Stimulated activated CD4-positive, alpha-beta T cell treated with anti-CD3 and anti-CD28 coated beads, TNF-alpha, amount 100 ng/mL, for 1 hour (primary cell): ENCODE results near the gene SYCE1.
A peak's percentile ranks its signal among the peaks of the same experiment; 100 is the strongest.
"Not testable (repeated sequence)": the region's sequence is repeated elsewhere in the genome, so short reads cannot be mapped to it uniquely, and the experiment has no call there.

ENCODE experiments used
- DNase-seq, 3 donors: peaks; one replicate each; pipeline ENCODE4 v3.0.0-alpha.2; 2020; ENCODE audit warnings: low read depth in 3 of 3, low spot score in 1 of 3

The SYCE1 gene

DNA sequence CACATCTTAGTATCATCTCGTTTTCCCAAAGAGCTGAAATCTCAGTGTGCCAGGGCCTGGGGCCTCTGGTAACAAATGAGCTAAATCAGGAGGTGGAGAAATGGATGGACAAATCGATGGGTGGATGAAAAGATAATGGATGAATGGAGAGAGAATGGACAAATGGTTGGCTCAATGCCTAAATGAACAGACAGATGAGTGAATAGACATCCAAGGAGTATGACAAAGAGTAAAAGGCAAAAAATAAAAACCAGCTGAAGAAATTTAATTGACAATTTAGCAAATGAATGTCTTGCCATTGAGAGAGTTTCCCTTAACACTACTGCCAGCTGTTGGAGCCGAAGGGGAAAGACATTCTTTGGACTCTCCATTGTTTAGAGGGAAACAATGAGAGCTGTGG is 8.0 kb downstream of the SYCE1 start:
- DNase-seq, result no peak

DNA sequence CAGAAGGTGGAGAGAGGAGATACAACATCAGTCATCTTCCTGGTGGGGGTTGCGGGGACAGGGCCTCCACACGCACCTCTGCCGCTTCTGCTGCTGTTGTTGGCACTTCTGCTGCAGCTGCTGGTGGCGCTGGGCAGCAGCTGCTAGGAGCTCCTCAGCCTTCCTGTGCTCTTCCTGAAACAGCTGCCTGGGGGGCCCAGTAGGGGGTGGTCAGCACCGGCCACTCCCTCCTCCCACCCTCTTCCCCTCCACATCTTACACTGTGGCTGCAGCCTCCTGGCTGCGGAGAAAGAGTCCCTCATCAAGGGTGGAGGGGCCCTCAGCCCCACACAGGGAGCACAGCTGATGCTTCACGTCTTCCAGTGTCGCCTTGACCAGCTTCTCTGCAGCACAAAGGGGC is 9.9 kb downstream of the SYCE1 start:
- DNase-seq, result no peak

DNA sequence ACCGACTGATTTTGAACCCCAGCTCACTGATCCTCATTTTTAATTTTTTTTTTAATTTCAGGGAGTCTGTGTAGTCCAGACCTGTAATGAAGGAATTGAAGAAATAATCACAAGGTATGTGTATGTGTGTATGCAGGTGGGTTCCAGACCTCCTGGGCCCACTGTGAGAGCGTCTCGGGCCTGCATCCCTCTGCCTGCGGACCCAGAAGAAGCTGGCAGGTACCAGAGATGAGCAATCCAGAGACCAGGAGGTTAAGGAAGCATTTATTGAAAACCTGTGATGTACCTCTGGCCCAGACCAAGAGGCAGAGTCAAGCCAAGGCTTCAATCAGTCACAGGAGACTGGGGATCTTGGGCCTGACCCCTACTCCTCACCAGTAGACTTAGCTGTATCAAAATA is 10.8 kb downstream of the SYCE1 start:
- no peak for DNase-seq

DNA sequence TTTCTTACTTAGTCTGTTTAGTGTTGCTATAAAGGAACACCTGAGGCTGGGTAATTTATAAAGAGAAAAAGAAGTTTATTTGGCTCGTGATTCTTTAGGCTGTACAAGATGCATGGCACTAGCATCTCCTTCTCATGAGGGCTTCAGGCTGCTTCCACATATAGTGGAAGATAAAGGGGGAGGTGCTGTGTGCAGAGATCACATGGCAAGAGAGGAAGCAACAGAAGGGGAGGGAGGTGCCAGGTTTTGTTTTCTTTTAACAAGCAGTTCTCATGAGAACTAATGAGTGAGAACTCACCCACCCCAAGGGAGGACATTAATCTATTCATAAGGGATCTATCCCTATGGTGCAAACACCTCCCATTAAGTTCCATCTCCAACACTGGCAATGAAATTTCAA is 20.9 kb downstream of the SYCE1 start:
- DNase-seq, result no peak

DNA sequence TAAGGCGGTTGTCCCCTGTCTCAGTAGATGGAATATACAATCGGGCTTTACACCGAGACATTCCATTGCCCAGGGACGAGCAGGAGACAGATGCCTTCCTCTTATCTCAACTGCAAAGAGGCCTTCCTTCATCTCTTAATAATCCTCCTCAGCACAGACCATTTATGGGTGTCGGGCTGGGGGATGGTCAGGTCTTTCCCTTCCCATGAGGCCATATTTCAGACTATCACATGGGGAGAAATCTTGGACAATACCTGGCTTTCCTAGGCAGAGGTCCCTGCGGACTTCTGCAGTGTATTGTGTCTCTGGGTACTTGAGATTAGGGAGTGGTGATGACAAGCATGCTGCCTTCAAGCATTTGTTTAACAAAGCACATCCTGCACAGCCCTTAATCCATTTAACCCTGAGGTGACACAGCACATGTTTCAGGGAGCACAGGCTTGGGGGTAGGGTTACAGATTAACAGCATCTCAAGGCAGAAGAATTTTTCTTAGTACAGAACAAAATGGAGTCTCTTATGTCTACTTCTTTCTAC is 23.9 kb downstream of the SYCE1 start:
- DNase-seq, result not testable (repeated sequence)

DNA sequence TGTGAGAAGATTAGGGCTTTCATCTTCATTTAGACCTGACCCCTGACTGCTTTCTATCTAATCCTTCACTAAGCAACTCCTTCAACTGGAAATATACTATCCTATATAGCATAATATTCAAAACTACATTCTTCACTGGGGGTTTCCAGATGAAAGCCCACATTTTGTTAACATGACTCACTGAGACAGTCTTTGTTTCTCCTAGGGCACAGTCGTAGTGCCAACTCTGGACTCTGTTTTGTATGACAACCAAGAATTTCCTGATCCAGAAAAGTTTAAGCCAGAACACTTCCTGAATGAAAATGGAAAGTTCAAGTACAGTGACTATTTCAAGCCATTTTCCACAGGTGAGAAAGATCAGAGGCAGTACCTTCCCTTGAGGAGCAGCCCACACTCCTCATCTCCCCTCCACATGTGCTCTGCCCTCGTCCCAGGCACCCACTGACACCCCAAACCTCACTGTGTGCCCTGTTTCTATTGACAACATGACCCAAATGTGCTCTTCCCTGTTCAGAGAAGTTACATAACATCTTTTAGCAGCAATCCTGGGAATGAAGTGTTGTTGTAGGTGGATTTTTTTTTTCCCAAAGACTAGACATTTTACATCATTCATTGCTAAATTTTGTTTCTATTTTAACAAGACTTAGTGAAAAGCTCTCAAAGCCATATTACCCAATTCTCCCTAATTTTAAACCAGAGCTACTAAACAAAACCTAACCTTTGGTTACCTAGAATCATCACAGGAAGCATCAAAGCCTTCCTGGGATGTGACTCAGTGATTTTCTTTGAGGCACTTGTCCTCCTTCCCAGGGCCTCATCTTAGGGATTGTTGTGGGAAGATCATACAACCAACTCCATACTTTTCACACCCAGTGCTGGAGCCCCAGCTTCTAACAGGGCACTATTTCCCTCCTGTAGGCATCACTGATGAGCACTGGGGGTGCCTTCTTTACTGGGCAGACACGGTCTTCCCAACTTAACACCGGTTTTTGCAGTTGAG is 27.5 kb downstream of the SYCE1 start:
- no peak for DNase-seq

DNA sequence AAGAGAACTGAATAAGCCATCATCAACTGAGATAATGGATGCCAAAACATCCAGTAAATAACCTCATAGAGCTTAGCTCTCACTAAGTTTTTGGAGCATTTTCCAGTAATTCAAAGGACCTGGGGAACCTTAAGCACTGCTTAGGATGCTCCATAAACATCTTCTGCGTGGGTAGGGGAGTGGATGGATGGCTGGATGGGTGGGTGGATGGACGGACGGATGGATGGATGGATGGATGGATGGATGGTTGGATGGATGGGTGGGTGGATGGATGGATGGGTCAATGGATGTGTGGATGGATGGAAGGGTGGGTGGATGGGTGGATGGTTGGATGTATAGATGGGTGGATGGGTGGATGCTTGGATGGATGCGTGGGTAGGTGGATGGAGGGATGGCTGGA is 29.2 kb downstream of the SYCE1 start:
- no peak for DNase-seq

DNA sequence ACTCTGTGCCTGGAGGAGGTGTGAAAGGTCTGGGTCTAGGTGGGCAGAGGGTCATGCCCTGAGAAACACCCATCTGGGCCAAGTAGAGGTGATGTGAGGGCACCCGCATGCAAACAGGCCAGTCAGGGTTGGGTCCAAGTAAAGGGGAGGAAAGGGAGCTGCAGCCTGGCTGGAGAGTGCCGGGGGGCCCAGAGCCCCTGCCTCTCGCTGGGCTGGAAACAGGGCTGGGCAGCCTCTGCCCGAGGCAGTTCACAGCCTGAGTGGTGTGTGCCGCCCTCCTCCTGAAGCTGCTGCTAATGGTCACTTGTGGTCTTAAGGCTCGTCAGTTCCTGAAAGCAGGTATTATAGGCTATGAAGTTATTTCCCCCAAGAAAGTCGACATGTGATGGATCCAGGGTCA is 31.0 kb downstream of the SYCE1 start:
- no peak for DNase-seq

DNA sequence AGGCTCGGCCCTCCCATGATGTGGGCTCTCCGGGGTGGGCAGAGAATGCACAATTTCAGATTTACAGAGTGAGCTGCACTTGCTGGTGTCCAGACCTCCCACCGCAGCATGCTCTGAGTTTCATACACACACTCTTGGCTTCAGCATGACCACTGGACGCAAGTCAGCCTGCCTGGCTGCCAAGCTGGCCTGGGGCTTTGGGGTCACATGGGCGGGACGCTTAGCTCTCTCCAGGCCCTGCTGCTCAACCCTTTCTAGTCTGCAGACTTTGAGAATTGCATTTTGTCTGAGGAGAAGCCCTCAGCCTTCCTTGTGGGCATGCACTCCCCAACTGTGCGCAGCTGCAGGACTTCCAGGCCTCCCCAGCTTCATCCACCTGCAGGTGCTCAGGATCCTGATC is 32.5 kb downstream of the SYCE1 start:
- DNase-seq, result no peak

DNA sequence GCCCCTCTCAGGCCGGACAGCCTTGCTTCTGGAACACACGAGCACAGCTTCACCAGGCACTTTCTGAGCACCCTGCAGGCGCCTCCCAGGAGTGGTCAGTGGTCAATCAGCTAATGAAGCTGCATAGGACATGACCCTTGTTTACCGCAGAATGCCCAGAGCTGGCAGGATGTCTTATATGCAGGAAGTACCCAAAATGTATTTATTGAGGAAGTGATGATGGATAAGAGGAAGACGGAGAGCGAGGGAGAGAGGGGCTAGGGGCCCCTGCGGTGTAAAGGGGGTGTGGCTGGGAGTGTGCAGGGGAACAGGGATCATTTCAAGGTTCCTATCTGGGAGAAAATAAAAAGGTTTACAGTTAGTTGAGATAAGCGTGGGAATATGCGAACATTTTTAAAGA is 34.9 kb downstream of the SYCE1 start:
- DNase-seq, result no peak

DNA sequence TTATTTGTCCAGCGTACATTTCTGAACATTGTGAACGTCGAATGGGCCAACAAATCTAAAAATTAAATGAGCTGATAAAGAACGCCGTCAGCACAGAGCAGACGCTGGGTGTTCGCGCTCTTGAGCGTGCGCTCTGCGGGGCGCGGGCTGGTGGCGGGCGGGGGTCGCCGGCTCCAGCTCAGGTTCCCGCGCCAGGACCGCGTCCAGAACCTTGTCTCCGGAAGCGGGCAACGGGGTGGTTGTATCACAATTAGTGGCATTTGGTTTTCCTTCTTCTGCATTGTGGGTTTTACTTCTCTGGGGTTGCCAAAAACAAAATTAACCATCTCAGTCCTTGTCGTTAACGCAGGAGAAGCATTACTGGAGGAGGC is 35.8 kb downstream of the SYCE1 start:
- no peak for DNase-seq

DNA sequence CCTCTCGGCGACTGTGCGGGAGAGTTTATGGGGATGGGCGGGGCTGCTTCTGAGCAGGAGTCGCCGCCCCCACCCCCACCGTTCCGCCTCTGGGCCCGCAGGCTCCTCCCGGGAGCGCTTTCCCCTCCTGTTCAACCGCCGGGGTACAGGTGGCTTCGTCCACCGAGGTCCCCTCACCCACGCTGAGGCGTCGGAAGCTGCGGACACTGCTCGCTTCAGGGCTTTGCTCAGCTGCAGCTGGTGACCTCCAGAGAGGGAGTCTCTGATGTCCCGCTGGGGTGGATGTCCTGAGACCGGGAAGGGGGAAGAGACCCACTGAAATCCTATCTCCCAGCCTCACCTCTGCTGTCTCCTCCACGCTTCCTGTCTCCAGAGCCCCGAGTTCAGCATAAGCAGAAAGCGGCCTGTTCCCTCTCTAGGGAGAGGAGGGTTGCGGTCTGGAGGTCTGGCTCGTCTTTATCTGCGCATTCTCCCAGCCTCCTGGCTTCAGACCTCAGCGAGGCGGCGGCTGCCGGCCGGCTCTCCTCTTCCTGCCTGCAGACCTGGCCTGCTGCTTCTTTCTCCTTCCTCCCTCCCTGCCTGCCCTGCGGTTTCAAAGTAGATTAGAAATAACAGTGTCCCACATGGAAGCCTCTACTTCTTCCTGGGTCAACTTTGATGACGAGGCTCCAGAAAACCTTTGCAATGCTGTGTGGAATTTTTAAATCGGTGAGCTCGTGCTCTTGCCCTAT is 36.4 kb downstream of the SYCE1 start:
- DNase-seq, result no peak

DNA sequence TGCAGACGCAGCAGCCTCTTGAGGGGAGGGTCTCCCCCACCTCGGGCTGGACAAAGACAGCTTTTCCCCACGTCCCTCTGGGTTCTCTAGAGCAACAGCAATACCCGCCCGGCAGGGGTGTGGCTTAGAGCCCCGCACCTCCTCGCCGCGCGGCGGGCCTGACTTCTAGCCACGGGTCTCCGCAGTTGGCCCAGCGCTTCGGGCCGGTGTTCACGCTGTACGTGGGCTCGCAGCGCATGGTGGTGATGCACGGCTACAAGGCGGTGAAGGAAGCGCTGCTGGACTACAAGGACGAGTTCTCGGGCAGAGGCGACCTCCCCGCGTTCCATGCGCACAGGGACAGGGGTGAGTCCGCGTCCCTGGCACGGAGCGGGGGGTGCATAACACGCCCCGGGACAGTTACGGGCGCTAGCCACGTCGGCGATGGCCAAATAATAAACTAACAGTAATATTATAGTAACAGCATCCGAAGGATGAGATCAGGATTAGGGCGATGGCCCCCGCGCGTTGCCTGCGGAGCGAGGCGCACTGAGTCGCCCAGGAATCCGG is 37.0 kb downstream of the SYCE1 start:
- DNase-seq, result no peak

DNA sequence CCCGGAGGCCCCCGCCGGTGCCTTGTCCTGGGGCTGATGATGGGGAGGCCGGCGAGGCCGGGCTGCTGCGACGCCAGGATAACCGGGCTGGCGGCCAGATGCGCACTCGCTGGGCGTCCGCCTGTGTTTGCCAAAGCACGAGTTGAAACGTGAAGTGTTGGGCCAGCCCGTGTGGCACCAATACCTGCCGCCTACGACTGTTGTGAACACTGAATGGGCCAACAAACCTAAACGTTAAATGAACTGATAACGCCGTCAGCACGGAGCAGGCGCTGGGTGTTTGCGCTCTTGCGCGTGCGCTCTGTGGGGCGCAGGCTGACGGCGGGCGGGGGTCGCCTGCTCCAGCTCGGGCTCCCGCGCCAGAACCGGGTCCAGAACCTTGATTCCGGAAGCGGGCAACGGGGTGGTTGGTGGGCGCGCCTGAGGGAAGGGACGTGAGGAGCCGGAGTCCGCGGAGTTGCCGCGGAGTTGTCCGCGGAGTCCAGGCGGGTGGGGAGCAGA is 37.6 kb downstream of the SYCE1 start:
- no peak for DNase-seq

DNA sequence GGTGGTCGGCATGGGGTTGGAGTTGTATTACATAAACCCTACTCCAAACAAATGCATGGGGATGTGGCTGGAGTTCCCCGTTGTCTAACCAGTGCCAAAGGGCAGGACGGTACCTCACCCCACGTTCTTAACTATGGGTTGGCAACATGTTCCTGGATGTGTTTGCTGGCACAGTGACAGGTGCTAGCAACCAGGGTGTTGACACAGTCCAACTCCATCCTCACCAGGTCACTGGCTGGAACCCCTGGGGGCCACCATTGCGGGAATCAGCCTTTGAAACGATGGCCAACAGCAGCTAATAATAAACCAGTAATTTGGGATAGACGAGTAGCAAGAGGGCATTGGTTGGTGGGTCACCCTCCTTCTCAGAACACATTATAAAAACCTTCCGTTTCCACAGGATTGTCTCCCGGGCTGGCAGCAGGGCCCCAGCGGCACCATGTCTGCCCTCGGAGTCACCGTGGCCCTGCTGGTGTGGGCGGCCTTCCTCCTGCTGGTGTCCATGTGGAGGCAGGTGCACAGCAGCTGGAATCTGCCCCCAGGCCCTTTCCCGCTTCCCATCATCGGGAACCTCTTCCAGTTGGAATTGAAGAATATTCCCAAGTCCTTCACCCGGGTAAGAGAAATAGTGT is 38.3 kb downstream of the SYCE1 start, which contains the start of gene CYP2E1:
Gene CYP2E1, plus strand, starts transcription at position 407 of the 632 bp plus-strand sequence. Its CDS starts 33 bp downstream, at position 440.
- no peak for DNase-seq

DNA sequence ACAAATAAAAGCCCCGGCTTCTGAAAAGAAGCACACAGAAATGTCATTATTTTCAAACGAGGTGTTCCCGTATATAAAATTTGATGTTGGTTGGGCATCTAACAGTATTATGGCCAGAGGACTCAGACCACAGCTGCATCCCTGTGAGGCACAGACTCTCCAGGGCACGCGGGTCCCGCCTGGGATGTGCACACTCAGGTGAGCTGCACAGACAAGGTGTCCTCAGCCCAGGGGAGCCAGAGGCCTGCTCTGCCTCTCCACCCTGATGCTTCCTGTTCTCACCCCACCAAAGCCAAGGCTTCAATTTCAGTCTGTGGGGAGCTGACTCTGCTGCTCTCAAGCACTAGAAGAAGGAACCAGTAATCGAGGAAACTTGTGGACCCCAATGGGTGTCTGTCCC is 39.9 kb downstream of the SYCE1 start:
- DNase-seq, result no peak

DNA sequence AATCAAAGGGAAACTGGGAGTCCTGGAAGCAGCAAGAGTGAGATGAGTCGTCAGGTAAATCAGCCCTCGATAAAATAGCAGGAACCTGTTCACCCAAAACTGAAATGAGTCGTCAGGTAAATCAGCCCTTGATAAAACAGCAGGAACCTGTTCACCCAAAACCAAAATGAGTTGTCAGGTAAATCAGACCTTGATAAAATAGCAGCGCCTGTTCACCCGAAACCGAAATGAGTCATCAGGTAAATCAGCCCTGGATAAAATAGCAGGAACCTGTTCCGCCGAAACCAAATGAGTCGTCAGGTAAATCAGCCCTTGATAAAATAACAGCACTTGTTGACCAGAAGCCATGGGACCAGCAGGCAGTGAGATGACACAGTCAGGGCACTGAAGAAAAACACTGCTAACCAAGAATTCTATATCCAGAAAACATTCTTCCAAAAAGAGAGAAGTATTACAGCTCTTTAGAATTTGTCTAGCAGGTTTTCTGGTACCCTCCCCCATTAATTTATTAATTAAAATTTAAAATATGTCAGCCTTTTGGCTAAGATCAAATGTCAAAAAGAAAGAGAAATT is 41.7 kb downstream of the SYCE1 start:
- no peak for DNase-seq

DNA sequence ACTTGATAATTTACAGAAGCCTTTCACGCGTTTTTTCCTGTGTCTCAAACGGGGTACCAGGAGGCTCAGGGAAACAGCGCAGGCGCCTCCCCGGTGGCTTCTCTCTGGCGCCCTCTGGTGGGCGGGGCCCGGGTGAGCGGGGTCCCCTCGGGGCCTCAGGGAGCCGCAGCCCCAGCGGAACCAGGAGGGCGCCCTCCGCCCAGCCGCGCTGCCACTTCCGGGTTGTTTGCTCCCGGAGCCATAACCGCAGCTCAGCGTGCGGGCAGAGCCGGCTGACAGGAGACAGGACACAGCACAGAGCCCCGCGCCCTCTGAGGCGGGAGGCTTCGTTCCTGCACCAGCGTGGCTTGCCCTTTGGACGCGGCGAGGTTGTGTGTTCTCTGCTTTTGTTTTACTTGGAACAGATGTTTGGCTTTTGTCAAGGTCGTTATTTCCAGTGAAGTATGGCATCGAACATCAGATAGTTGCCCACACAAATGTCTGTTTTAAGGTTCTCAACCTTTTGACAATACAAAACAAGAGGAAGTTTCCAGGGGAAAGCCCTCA is 45.1 kb downstream of the SYCE1 start:
- peak; percentile 63 to 97 (median 77) for DNase-seq

DNA sequence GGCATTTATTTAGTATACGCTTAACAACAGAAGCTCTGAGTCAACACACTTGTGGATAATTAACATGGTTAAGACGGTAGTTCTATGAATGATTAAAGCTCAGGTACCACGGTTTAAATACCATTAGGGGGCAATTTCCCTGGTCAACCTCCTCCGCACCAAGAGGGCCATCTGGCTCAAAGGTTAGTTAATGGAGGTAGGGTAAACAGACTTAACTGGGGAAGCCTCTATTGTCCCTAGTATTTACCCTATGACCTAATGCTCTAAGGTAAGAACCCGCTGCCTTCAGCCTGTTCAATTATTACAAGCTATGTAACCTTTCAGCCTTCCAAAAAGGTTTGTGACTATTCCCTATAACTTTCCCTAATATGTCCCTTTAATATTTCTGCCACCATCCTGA is 46.9 kb downstream of the SYCE1 start:
- DNase-seq, result not testable (repeated sequence)

DNA sequence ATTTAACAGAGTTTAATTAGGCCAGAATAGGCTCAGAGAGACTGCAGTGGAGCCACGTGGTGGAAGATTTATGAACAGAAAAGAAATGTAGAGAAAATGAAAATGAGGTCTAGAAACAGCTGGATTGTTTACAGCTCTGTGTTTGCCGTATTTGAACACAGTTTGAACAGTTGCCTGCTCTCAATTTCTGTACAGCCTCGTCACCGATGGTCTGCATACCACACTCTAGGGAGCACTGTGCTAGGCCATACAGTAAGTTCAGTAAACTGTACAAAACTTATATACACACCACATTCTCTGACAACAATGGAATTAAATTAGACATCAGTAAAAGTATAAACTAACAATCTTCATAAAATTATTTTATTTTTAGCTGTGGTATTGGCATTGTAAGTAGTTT is 49.3 kb downstream of the SYCE1 start:
- no peak for DNase-seq
